Measurements from ENCODE around the gene APEX1.
"Not testable (repeated sequence)": the region's sequence is repeated elsewhere in the genome, so short reads cannot be mapped to it uniquely, and the experiment has no call there.

The APEX1 gene

GRCh38 chr14:20477211-20477876 lies 22.3 kb downstream of the APEX1 start:
- DNase-seq, result peak in 1 of 4 experiments; percentile 23

- DNase-seq, result no peak
Observed at GRCh38 chr14:20478894-20479293, 23.9 kb downstream of the APEX1 start.

- no peak for DNase-seq
Observed at GRCh38 chr14:20482382-20482781, 27.4 kb downstream of the APEX1 start.

- DNase-seq, result no peak
Observed at GRCh38 chr14:20485900-20486299, 30.9 kb downstream of the APEX1 start.

- DNase-seq, result no peak
Observed at GRCh38 chr14:20486684-20487395, 31.8 kb downstream of the APEX1 start.

- no peak for DNase-seq
Observed at GRCh38 chr14:20487396-20487725, 32.3 kb downstream of the APEX1 start.

GRCh38 chr14:20489093-20489994 lies 34.3 kb downstream of the APEX1 start:
- no peak for DNase-seq

- no peak for DNase-seq
Observed at GRCh38 chr14:20490563-20490962, 35.5 kb downstream of the APEX1 start.

GRCh38 chr14:20492486-20492885 lies 37.5 kb downstream of the APEX1 start:
- no peak for DNase-seq

GRCh38 chr14:20493634-20494033 lies 38.6 kb downstream of the APEX1 start:
- no peak for DNase-seq

GRCh38 chr14:20494935-20495766 lies 40.1 kb downstream of the APEX1 start:
- no peak for DNase-seq

GRCh38 chr14:20498622-20499021 lies 43.6 kb downstream of the APEX1 start:
- DNase-seq, result no peak

- no peak for DNase-seq
Observed at GRCh38 chr14:20499108-20499507, 44.1 kb downstream of the APEX1 start.

GRCh38 chr14:20499881-20500280 lies 44.9 kb downstream of the APEX1 start:
- DNase-seq, result no peak

- no peak for DNase-seq
Observed at GRCh38 chr14:20501346-20501745, 46.3 kb downstream of the APEX1 start.

GRCh38 chr14:20503898-20504297 lies 48.9 kb downstream of the APEX1 start:
- DNase-seq, result no peak

GRCh38 chr14:20506276-20506675 lies 51.2 kb downstream of the APEX1 start:
- DNase-seq, result not testable (repeated sequence)

GRCh38 chr14:20506752-20507151 lies 51.7 kb downstream of the APEX1 start:
- not testable (repeated sequence) for DNase-seq
